ENCODE results near the gene TOM1. TPM values are rescaled to one million over a fixed set of nuclear protein-coding genes. Genes with fewer than 3 reads are reported as not detected.

Gene TOM1
- total RNA-seq, 2 experiments from 2014 or later = 16.2 to 20.0 TPM

- DNase-seq (no peak), ATAC-seq (no peak)
- CTCF ChIA-PET = no interaction called here
- Mint-ChIP-seq H3K27me3 (no peaks in the 10 kb centered on the region), H3K36me3 (ENCODE audit: low read depth) (peaks cover 10% of the 10 kb centered on the region), H3K4me1 (ENCODE audit: low read depth) (no peaks in the 10 kb centered on the region), H3K9me3 (no peaks in the 10 kb centered on the region), H3K4me3 (no peak overlapping the region), H3K27ac (no peak overlapping the region)
- no peak for TF ChIP-seq CTCF (IDR thresholded peaks at IDR 0.05)
- intact Hi-C loops (cut with micrococcal nuclease) = no loop called here
- POLR2A ChIA-PET = interaction anchor here (0.7 kb wide), 1 partner anchor 41 kb away, joined by 3 read pairs; no protein-coding TSS in a partner anchor
These were observed 44.2 kb downstream of the TOM1 start for GRCh38 chr22:35343664-35344550.

DNA sequence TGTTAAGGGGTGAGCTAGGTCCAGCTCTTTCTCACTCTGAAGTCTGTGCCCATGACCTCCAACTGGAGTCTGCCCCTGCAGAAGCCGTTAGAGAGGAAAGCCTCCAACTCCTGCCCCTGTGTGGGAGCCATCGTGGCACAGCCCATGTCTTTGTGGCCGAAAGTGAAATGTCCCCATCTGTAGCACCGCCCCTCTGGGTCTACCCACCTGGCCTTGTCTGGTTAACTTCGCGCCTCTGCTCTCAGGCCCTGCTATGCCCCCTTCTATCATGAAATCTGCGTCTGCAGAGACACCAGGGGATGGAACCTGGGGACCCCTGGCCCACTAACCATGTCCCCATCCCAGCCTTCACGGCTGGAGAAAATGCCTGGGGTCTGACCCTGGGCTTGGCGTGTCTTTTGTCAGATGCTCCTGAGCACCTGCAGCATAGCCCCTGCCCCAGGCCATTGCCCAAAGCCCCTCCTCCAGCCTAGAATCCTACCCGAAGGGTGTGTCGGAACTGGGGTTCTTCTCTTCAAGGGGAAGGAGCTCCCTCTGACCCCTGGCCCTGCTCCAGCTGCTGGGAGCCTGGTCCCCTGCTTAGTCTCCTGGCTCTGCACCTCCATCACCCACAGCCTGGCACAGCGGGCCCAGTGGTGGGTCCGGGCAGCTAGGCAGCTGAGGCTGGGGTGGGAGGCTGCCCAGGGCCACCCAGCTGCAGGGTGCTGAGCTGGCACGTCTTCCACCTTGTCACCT lies 45.4 kb downstream of the TOM1 start:
- Mint-ChIP-seq H3K36me3 (ENCODE audit: low read depth) (peaks cover 7% of the 10 kb centered on the region), H3K4me1 (ENCODE audit: low read depth) (no peaks in the 10 kb centered on the region), H3K9me3 (no peaks in the 10 kb centered on the region), H3K27me3 (no peaks in the 10 kb centered on the region), H3K27ac (no peak overlapping the region), H3K4me3 (no peak overlapping the region)
- POLR2A ChIA-PET = interaction anchor here (0.7 kb wide), 1 partner anchor 65 kb away, joined by 3 read pairs; no protein-coding TSS in a partner anchor
- ATAC-seq (no peak), DNase-seq (no peak)
- no peak for TF ChIP-seq CTCF (IDR thresholded peaks at IDR 0.05)
- CTCF ChIA-PET = interaction anchor here (1.0 kb wide), 1 partner anchor 9 kb away, joined by 3 read pairs; no protein-coding TSS in a partner anchor
- intact Hi-C loops (cut with micrococcal nuclease) = no loop called here

- Mint-ChIP-seq H3K4me3 (no peak overlapping the region), H3K27ac (no peak overlapping the region), H3K36me3 (ENCODE audit: low read depth) (peaks cover 2% of the 10 kb centered on the region), H3K27me3 (peaks cover under 1% of the 10 kb centered on the region), H3K4me1 (ENCODE audit: low read depth) (peaks cover 5% of the 10 kb centered on the region), H3K9me3 (no peaks in the 10 kb centered on the region)
- ATAC-seq (no peak), DNase-seq (no peak)
- TF ChIP-seq CTCF (IDR thresholded peaks at IDR 0.05) = no peak
- POLR2A ChIA-PET = no interaction called here
- CTCF ChIA-PET = interaction anchor here (1.0 kb wide), 1 partner anchor 10 kb away, joined by 3 read pairs; no protein-coding TSS in a partner anchor
- intact Hi-C loops (cut with micrococcal nuclease) = no loop called here
These were observed 46.3 kb downstream of the TOM1 start for GRCh38 chr22:35345808-35346505.

DNA sequence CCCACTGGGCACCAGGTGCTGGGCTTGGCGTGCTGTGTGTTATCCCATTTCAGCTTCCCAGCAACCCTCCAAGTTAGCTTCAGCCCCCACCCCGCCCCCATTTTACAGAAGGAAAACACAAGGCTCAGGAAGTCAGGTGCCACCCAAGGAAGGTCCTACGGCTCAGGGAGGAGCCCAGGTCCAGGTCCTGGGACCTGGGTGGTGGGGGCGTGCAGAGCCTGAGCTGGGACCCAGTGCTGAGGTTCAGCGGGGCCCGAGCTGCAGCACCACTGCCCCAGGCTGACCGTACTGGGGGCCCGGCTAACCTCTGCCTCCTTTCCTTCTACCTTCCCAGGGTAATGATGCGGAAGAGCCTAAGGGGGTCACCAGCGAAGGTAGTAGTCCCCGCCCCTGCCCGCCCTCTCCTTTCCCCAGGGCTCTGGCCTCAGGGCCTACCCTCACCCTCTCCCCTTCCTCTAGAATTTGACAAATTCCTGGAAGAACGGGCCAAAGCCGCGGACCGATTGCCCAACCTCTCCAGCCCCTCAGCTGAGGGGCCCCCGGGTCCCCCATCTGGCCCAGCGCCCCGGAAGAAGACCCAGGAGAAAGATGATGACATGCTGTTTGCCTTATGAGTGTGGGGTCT lies 47.0 kb downstream of the TOM1 start:
- intact Hi-C loops (cut with micrococcal nuclease) = no loop called here
- DNase-seq (no peak), ATAC-seq (no peak)
- H3K36me3 Mint-ChIP-seq (ENCODE audit: low read depth) = peaks cover 2% of the 10 kb centered on the region
- ChIA-PET POLR2A (no interaction called here), CTCF (interaction anchor here (1.0 kb wide), 1 partner anchor 11 kb away, joined by 3 read pairs; no protein-coding TSS in a partner anchor)
- no peaks in the 10 kb centered on the region for H3K9me3 Mint-ChIP-seq
- H3K27me3 Mint-ChIP-seq = peaks cover 7% of the 10 kb centered on the region
- no peak overlapping the region for H3K4me3 Mint-ChIP-seq
- H3K27ac Mint-ChIP-seq = no peak overlapping the region
- peaks cover 12% of the 10 kb centered on the region for H3K4me1 Mint-ChIP-seq (ENCODE audit: low read depth)
- TF ChIP-seq CTCF (IDR thresholded peaks at IDR 0.05) = no peak

Data from activated CD8-positive, alpha-beta T cell treated with anti-CD3 and anti-CD28 coated beads for 36 hours (primary cell).